KOPT-K1 (cell line): Measurements from ENCODE around the gene MYLK.
"Not testable (repeated sequence)": the region's sequence is repeated elsewhere in the genome, so short reads cannot be mapped to it uniquely, and the experiment has no call there.

Experiments used
- H3K27ac ChIP-seq: fragments of 200-600 bp; sonication (generic); 2 replicates; pipeline ENCODE4 v1.5.1; 2016; ENCODE audit warnings: antibody characterized with exemption, mild to moderate bottlenecking, low read depth, low read length; ENCODE audit not compliant: poor library complexity, severe bottlenecking
- H3K36me3 ChIP-seq: fragments of 200-600 bp; sonication (generic); 2 replicates; pipeline ENCODE4 v1.5.1; 2017; ENCODE audit warnings: antibody characterized with exemption, mild to moderate bottlenecking, low read length, moderate library complexity; ENCODE audit not compliant: insufficient read depth
- H3K9me3 ChIP-seq: fragments of 200-600 bp; sonication (generic); 2 replicates; pipeline ENCODE4 v1.5.1; 2017; ENCODE audit warnings: antibody characterized with exemption, low read length, mild to moderate bottlenecking; ENCODE audit not compliant: insufficient read depth, poor library complexity, severe bottlenecking

MYLK gene

DNA sequence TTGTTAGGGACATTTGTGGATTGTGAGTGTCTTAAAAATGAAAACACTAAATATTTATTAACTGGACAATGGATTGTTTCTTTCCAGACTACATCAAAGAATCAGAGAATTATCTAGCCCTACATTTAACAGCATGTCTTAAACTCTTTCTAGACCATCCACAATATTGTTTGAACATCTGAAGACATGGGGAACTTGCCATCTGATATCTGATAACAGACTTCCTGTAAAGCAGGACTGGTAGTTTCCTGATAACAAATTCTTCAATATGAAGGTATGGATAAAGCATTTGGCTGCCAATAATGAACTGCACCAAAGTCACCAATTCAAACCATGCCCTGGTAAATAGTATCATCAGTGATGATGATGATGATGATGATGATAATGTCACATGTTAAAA lies 273.1 kb downstream of the MYLK start:
- H3K36me3 ChIP-seq = peaks cover 7% of the 10 kb centered on the region; the same call in 1 of the 2 replicates
- no peaks in the 10 kb centered on the region for H3K9me3 ChIP-seq
- no peak overlapping the region for H3K27ac ChIP-seq

DNA sequence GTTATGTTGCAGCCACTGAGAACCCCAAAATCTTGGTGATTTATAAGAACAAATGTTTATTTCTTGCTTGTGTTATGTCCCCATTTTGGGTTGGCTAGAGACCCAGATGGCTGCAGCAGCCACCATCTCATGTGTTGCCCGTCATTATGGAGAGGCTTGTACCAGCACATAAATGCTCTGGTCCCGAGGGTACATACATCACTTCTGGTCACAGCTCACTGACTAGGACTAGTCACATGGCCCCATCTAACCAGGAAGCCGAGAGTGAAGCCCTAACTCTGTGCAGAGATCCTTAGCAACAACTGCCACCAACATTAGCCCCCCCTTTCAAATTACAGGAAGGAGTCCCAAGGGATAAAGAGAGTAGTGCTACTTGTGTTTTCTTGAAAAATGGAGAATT lies 273.8 kb downstream of the MYLK start:
- H3K27ac ChIP-seq = no peak overlapping the region

DNA sequence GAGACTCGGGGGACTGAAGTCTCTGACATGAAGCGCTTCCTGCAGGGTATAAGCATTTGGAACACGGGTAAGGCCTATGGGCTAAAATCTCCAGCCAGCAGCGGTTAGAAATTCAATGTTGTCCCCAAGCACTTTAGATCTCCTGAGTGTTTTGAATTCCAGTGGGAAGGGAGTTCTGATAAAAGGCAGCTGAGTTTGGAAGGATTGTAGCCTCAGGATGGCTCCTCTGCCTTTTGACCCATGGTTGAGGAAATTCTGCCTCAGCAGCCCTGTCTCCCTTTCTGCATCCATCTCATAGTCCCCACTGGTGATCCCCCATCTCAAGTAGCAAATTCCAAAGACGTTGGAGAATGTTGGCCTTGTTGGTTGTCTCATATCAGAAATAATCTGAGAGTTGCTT lies 275.1 kb downstream of the MYLK start:
- Histone ChIP-seq H3K27ac (no peak overlapping the region), H3K9me3 (no peaks in the 10 kb centered on the region), H3K36me3 (peaks cover 7% of the 10 kb centered on the region; the same call in 1 of the 2 replicates)

More for the DNA sequence above, 273.8 kb downstream of the MYLK start:
- Histone ChIP-seq H3K9me3 (no peaks in the 10 kb centered on the region), H3K36me3 (peaks cover 7% of the 10 kb centered on the region; the same call in 1 of the 2 replicates)

DNA sequence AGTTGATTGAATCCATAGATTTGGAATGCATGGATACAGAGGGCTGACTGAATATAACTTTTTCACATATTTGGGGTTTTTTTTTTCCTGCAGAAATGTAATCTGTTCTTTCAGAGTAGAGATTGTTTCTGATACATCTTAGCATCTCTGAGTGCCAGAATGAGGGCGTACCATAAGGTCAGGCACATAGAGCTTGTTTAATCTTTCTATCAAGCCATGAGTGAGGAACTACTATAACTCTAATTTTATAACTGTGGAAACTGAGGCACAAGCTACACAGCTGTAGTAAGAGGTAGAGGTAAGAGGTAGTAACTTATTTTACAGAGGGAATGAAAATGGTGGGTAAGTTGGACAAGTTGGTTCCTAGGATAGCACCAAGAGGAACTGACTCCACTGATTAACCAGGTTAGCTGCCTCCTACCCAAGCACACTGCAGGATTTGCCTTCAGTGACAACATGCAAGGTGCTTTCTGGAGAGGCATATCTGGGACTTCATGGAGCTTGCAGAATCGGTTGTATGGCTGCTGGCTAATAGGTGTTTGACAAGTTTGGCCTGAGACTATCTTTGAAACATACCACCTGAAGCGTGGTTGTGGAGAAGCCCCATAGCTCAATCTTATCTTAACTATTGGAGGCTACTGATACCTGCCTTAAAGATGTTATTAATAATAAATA lies 275.7 kb downstream of the MYLK start:
- Histone ChIP-seq H3K36me3 (peaks cover 7% of the 10 kb centered on the region; the same call in 1 of the 2 replicates), H3K9me3 (no peaks in the 10 kb centered on the region), H3K27ac (no peak overlapping the region)

DNA sequence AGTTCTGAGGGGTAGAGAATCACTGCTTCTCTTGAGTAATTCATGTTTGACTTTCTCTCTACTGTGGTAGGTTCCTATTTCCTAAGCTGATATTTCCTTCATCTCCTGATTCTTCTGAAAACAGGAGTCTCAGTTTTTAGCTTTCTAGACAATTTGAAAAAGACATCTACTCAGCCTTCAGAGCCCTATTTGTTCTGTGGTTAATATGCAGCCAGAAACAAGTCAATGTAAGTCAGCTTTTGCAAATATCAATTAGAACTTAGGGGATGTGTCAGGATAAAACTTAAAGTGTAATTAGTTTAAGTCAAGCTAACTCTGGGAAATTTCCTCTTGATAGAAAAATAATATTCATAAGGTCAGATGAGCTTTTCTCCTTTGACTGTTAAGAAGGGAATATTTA lies 277.6 kb downstream of the MYLK start:
- Histone ChIP-seq H3K27ac (no peak overlapping the region), H3K9me3 (no peaks in the 10 kb centered on the region), H3K36me3 (no peaks in the 10 kb centered on the region; the same call in 1 of the 2 replicates)

DNA sequence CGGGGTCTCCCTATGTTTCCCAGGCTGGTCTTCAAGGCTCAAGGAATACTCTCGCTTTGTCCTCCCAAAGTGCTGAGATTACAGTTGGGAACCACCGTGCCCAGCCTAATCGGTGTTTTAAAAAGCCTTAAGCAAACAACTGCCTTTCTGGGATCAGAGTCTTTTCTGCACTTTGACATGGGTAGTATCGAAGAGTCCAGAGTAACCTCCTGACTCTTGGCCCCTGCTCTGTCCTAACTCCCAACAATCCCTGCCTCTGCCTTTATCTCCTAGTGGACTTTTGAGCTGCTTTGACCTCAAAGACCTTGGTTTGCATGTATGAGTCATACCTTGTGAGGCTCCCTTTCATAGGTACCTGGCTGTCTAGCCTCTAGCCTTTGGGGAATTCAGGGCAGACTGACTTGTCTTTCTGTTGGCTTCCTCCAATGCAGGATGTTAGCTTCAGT lies 278.3 kb downstream of the MYLK start:
- Histone ChIP-seq H3K36me3 (no peaks in the 10 kb centered on the region), H3K9me3 (no peaks in the 10 kb centered on the region), H3K27ac (no peak overlapping the region)

DNA sequence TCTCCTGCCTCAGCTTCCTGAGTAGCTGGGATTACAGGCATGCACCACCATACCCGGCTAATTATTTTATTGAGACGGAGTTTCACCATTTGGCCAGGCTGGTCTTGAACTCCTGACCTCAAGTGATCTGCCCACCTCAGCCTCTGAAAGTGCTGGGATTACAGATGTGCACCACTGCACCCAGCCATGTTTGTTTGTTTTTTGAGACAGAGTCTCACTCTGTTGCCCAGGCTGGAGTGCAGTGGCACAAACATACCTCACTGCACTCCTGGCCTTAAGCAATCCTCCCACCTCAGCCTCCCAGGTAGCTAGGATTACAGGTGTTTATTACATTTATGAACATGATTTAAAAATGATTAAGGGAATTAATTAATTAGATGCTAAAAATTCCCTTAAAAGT lies 281.0 kb downstream of the MYLK start:
- not testable (repeated sequence) for H3K36me3 ChIP-seq, H3K27ac ChIP-seq, H3K9me3 ChIP-seq

DNA sequence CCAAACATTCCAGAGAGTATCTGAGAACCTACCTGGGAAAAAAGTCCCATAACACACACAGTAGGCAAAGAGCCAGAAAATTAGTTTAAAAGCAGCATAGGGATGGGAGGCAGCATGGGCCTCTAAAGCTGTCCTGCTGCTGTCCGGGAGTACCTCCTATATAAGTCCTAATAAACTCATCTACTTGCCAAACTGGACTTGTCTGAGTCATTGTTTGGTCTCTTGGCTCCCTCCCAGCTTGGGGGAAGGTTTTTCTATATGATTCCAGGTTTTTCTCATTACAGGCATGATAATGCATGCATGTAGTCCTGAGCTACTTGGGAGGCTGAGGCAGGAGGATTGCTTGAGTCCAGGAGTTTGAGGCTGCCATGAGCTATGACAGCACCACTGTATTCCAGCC lies 281.8 kb downstream of the MYLK start:
- H3K27ac ChIP-seq = no peak overlapping the region
- H3K36me3 ChIP-seq = no peaks in the 10 kb centered on the region
- H3K9me3 ChIP-seq = no peaks in the 10 kb centered on the region

DNA sequence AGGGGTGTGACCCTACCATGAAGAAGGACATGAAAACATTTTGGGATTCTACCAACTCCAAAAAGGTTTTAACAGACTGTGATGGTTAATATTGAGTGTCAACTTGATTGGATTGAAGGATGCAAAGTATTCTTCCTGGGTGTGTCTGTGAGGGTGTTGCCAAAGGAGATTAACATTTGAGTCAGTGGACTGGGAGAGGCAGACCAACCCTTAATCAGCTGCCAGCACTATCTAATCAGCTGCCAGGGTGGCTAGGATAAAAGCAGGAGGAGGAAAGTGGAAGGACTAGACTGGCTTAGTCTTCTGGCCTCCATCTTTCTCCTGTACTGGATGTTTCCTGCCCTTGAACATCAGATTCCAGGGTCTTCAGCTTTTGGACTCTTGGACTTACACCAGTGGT lies 283.3 kb downstream of the MYLK start:
- H3K9me3 ChIP-seq, H3K36me3 ChIP-seq, H3K27ac ChIP-seq: not testable (repeated sequence)

DNA sequence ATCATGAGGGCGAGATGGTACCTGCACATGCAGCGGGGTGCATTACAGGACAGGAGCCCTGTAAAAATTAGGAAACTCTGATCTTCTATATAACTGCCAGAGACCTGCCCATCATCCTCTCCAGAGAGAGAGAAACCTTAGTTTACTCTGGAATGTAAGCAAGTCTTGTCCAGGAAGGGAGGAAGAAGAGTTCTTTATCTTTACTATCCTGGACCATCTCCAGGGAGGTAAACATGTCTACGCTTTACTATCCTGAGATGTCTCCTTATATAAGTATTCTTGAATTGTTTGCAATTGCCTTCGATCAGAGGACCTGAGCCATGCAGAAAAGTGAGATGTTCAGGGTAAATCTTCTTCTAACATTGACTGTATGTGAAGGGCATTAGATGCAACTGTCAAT lies 286.6 kb downstream of the MYLK start:
- Histone ChIP-seq H3K27ac (no peak overlapping the region), H3K9me3 (no peaks in the 10 kb centered on the region)

DNA sequence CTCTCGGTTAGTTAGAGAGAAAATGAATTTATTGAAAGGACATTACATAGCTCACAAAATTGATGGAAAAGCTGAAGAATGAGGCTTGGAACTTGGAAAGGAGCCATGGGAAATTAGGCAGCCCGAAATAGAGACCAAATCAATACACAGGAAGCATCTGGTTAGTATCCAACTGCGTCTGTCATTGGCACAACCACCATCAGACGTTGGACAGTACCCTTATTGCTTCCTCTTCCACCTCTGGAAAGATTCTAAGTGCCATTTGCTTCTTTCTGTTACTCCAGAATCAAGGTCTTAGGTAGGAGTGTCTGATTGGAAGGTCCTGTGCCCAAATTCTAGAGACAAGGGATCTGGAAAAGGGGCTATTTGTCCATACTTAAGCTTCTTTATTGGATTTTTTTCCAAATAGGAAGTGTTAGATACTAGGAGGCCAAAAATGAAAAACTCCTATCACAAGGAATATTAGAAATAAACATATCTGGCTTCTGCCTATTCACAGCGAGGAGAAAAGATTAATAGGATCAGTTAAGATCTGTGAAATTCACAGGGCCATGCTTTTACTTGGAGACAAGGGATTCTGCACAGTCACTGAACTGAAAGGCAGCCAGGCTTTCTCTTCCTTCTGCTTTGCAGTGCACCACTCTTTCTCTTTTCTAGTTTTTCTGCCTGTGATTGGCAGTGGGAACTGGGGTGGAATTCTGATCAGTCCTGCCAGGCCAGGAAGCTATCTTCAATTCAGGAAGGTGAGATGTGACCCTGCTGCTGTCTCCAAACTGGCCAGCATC lies 288.5 kb downstream of the MYLK start:
- Histone ChIP-seq H3K9me3 (peaks cover 16% of the 10 kb centered on the region), H3K36me3 (peaks cover 8% of the 10 kb centered on the region; the same call in 1 of the 2 replicates), H3K27ac (no peak overlapping the region)

More for the DNA sequence above, 286.6 kb downstream of the MYLK start:
- no peaks in the 10 kb centered on the region for H3K36me3 ChIP-seq

DNA sequence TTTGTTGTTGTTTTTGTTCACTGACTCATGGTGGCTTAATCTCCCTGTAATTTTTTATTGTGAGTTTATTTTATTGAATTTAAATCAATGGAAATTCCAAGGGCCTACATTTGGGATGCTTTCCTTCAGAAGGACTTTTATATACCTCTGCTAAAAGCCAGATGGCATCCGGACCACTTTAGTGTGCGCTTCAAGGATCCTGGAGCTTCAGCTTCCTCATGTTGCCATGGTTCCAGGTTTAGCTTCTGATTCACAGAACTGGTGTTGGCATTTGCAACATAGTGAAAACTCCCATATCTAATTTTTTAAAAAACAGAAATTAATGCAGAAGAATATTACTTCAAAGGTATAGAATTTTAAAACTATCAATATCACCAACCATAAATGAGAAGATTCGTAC lies 290.8 kb downstream of the MYLK start:
- peaks cover 38% of the 10 kb centered on the region for H3K9me3 ChIP-seq

DNA sequence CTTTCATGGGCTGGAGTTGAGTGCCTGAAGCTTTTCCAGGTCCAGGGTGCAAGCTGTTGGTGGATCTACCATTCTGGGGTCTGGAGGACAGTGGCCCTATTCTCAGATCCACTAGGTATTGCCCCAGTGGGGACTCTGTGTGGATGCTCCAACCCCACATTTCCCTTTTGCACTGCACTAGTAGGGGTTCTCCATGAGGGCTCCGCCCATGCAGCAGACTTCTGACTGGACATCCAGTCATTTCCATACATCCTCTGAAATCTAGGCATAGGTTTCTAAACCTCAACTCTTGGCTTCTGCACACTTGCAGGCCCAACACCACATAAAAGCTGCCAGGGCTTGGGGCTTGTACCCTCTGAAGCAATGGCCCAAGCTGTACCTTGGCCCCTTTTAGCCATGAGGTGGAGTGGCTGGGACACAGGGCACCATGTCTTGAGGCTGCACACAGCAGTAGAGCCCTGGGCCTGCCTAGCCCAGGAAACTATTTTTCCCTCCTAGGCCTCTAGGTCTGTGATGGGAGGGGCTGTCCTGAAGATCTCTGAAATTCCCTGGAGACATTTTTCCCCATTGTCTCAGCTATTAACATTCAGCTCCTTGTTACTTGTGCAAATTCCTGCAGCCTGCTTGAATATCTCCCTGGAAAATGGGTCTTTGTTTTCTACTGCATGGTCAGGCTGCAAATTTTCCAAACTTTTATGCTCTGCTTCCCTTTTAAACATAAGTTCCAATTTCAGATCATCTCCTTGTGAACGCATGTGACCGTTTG lies 293.3 kb downstream of the MYLK start:
- peaks cover 23% of the 10 kb centered on the region; the same call in 1 of the 2 replicates for H3K36me3 ChIP-seq
- H3K9me3 ChIP-seq = peaks cover 51% of the 10 kb centered on the region
- no peak overlapping the region for H3K27ac ChIP-seq

More for the DNA sequence above, 290.8 kb downstream of the MYLK start:
- Histone ChIP-seq H3K36me3 (peaks cover 15% of the 10 kb centered on the region; the same call in 1 of the 2 replicates), H3K27ac (no peak overlapping the region)

DNA sequence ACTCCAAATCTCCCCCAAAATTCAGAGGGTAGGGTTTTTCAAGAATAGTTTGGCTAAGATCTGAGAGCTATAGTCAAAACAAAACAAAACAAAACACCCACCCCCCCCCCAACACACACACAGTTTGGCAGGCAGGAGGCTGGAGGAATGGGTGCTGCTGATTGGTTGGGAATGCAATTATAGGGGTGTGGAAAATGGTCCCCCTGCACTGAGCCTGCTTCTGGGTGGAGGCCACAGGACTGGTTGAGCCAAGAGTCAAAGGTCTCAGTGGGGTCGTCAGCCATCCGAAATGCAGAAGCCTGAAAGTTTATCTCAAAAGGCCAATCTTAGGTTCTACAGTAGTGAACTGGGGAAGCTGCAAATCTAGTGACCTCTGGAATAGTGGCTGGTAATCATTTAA lies 296.7 kb downstream of the MYLK start:
- no peak overlapping the region for H3K27ac ChIP-seq
- peaks cover 23% of the 10 kb centered on the region; the same call in 1 of the 2 replicates for H3K36me3 ChIP-seq
- peaks cover 51% of the 10 kb centered on the region for H3K9me3 ChIP-seq

DNA sequence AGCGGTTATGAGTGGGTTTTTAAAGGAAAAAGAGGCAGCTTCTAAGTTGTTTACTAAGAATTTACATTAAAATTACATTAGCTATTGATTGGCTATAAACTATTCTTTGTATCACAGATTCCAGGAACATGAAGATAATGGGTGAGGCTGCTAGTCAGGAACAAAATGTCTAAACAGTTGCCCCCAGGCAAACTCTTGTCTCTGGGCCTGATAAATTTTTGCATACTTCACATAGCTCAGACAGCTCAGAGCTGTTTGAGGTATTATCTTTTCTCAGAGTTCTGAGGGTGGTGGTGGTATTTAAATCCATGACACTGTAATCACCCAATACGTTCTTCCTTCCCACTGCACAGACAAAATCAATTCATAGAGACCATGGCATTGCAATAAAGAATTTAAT lies 297.2 kb downstream of the MYLK start:
- H3K36me3 ChIP-seq = peaks cover 23% of the 10 kb centered on the region; the same call in 1 of the 2 replicates
- peaks cover 48% of the 10 kb centered on the region for H3K9me3 ChIP-seq
- H3K27ac ChIP-seq = no peak overlapping the region
